ENCODE data around the gene COL4A1.

The COL4A1 gene

GRCh38 chr13:110168999-110169933 lies 137.7 kb downstream of the COL4A1 start:
- TF ChIP-seq CTCF (IDR thresholded peaks at IDR 0.05; ENCODE audit: extremely low read depth, missing control alignments), result no peak
- no peak for DNase-seq (ENCODE audit: low spot score)

- no peak for TF ChIP-seq CTCF (IDR thresholded peaks at IDR 0.05; ENCODE audit: extremely low read depth, missing control alignments)
- no peak for DNase-seq (ENCODE audit: low spot score)
Observed at GRCh38 chr13:110166598-110166997, 140.4 kb downstream of the COL4A1 start.

- TF ChIP-seq CTCF (IDR thresholded peaks at IDR 0.05; ENCODE audit: extremely low read depth, missing control alignments), result no peak
- DNase-seq (ENCODE audit: low spot score), result no peak
Observed at GRCh38 chr13:110164706-110165105, 142.3 kb downstream of the COL4A1 start.

- no peak for DNase-seq (ENCODE audit: low spot score)
- no peak for TF ChIP-seq CTCF (IDR thresholded peaks at IDR 0.05; ENCODE audit: extremely low read depth, missing control alignments)
Observed at GRCh38 chr13:110162866-110163658, 143.9 kb downstream of the COL4A1 start.

- no peak for TF ChIP-seq CTCF (IDR thresholded peaks at IDR 0.05; ENCODE audit: extremely low read depth, missing control alignments)
- DNase-seq (ENCODE audit: low spot score), result no peak
Observed at GRCh38 chr13:110162053-110162452, 144.9 kb downstream of the COL4A1 start.

- DNase-seq (ENCODE audit: low spot score), result no peak
- TF ChIP-seq CTCF (IDR thresholded peaks at IDR 0.05; ENCODE audit: extremely low read depth, missing control alignments), result no peak
Observed at GRCh38 chr13:110161112-110161882, 145.7 kb downstream of the COL4A1 start.
